Ishikawa (cell line): ENCODE measurements around the gene ELP5.

Experiments used
- CEBPB ChIP-seq: IDR thresholded peaks from 2 replicates; pipeline ENCODE4 v1.6.1; 2012
- CREB1 ChIP-seq: IDR thresholded peaks from 2 replicates; pipeline ENCODE4 v1.6.1; 2012; ENCODE audit warnings: low read depth
- EGR1 ChIP-seq: IDR thresholded peaks from 2 replicates; pipeline ENCODE4 v1.6.1; 2012
- FOXM1 ChIP-seq: IDR thresholded peaks from 2 replicates; pipeline ENCODE4 v1.6.1; 2012; ENCODE audit warnings: low read depth, borderline replicate concordance
- MAX ChIP-seq: IDR thresholded peaks from 2 replicates; pipeline ENCODE4 v1.6.1; 2012
- RAD21 ChIP-seq: IDR thresholded peaks from 2 replicates; pipeline ENCODE4 v1.6.1; 2012; ENCODE audit warnings: low read depth
- REST ChIP-seq: IDR thresholded peaks from 2 replicates; pipeline ENCODE4 v1.6.1; 2012; ENCODE audit warnings: low read depth, mild to moderate bottlenecking
- TAF1 ChIP-seq: IDR thresholded peaks from 2 replicates; pipeline ENCODE4 v1.6.1; 2012; ENCODE audit warnings: low read depth, mild to moderate bottlenecking
- ZBTB7A ChIP-seq: IDR thresholded peaks from 2 replicates; pipeline ENCODE4 v1.6.1; 2012; ENCODE audit warnings: low read depth

GRCh38 chr17:7219229-7219811 is 32.7 kb upstream of the ELP5 start:
- TF ChIP-seq TAF1 (no peak), CEBPB (no peak), MAX (no peak), REST (no peak), RAD21 (no peak), CREB1 (no peak), EGR1 (no peak), ZBTB7A (no peak), FOXM1 (no peak)
